ENCODE results near the gene TPTE.
"Not testable (repeated sequence)": the region's sequence is repeated elsewhere in the genome, so short reads cannot be mapped to it uniquely, and the experiment has no call there.

The TPTE gene

DNA sequence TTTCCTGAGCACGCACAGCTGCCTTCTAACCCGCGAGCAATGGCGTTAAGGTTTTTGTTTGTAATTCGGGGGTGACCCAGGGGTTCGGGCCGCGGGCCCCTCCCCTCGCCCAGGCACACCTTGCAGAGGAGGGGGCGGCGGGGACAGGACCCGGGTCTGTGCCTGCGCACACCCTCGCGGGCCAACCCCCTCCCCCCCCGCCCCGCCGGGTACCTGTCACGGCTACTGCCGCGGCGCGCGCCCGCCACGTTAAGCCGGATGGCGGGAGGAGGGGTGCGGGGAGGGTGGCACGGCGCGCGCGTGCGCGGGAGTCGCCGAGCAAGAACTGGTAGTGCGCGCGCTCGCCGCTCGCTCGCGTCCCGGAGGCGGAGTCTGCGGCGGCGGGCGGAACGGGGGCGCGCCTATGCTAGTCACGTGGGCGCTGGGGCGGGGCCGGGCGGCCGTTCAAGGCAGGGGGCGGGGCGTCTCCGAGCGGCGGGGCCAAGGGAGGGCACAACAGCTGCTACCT is at the start of gene TPTE:
Gene TPTE (plus strand): TSS at position 493 of the 508 bp plus-strand sequence. CDS start 17,141 bp downstream, outside the sequence.
- H3K4me3 ChIP-seq (ENCODE audit: low read depth, low read length): no peak within 1 kb of the TSS
- no peaks in the 10 kb centered on the region for H3K27me3 ChIP-seq (ENCODE audit: insufficient read depth, low read length)
- H2AFZ ChIP-seq (ENCODE audit: low read length, unreplicated experiment): no peak within 1 kb of the TSS
- H3K36me3 ChIP-seq (ENCODE audit: insufficient read depth, low read length): no peaks in the 10 kb centered on the region
- no peak within 1 kb of the TSS for H3K27ac ChIP-seq (ENCODE audit: low read depth, low read length)
- H3K4me1 ChIP-seq (ENCODE audit: control insufficient read depth, insufficient read depth, low read length, unreplicated experiment): no peaks in the 10 kb centered on the region
- no peaks in the 10 kb centered on the region for H3K79me2 ChIP-seq (ENCODE audit: control insufficient read depth, insufficient read depth, low read length, unreplicated experiment)

DNA sequence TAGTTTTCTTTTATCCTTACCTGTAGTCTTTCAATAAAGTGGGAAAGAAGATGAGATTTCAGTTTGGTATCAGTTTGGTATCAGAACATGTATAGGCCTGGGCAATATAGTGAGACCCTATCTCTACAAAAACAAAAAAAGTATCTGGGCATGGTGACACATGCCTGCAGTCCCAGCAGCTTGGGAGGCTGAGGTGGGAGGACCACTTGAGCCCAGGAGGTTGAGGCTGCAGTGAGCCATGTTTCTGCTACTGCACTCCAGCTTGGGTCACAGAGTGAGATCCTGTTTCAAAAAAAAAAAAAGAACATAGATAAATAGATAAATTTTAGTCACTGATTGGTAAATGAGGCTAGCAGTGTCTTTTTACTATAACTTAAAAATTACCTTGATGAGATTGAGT is 49.4 kb upstream of the TPTE start:
- H3K36me3 ChIP-seq (ENCODE audit: insufficient read depth, low read length); H3K27me3 ChIP-seq (ENCODE audit: insufficient read depth, low read length); H2AFZ ChIP-seq (ENCODE audit: low read length, unreplicated experiment); H3K4me1 ChIP-seq (ENCODE audit: control insufficient read depth, insufficient read depth, low read length, unreplicated experiment); H3K27ac ChIP-seq (ENCODE audit: low read depth, low read length); H3K79me2 ChIP-seq (ENCODE audit: control insufficient read depth, insufficient read depth, low read length, unreplicated experiment); H3K4me3 ChIP-seq (ENCODE audit: low read depth, low read length): not testable (repeated sequence)

DNA sequence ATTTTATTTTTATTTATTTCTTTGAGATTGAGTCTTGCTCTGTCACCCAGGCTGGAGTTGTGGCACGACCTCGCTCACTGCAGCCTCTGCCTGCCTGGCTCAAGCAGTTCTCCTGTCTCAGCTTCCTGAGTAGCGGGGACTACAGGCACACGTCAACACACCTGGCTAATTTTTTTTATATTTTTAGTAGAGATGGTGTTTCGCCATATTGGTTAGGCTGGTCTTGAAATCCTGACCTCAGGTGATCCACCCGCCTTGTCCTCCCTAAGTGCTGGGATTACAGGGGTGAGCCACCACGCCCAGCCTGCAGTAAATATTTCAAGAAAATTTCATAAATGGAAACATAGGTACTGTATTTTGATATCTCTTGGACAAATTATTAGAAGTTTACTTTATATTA is 43.6 kb upstream of the TPTE start:
- H3K27ac ChIP-seq (ENCODE audit: low read depth, low read length); H3K4me3 ChIP-seq (ENCODE audit: low read depth, low read length): not testable (repeated sequence)

GRCh38 chr21:10479875-10480274 is 41.5 kb upstream of the TPTE start:
- not testable (repeated sequence) for H3K4me3 ChIP-seq (ENCODE audit: low read depth, low read length); H3K27me3 ChIP-seq (ENCODE audit: insufficient read depth, low read length)

More for the DNA sequence above, 43.6 kb upstream of the TPTE start:
- not testable (repeated sequence) for H2AFZ ChIP-seq (ENCODE audit: low read length, unreplicated experiment); H3K4me1 ChIP-seq (ENCODE audit: control insufficient read depth, insufficient read depth, low read length, unreplicated experiment); H3K79me2 ChIP-seq (ENCODE audit: control insufficient read depth, insufficient read depth, low read length, unreplicated experiment); H3K27me3 ChIP-seq (ENCODE audit: insufficient read depth, low read length); H3K36me3 ChIP-seq (ENCODE audit: insufficient read depth, low read length)

GRCh38 chr21:10484864-10485263 is 36.5 kb upstream of the TPTE start:
- H3K4me3 ChIP-seq (ENCODE audit: low read depth, low read length); H3K27me3 ChIP-seq (ENCODE audit: insufficient read depth, low read length); H2AFZ ChIP-seq (ENCODE audit: low read length, unreplicated experiment); H3K4me1 ChIP-seq (ENCODE audit: control insufficient read depth, insufficient read depth, low read length, unreplicated experiment); H3K27ac ChIP-seq (ENCODE audit: low read depth, low read length); H3K36me3 ChIP-seq (ENCODE audit: insufficient read depth, low read length); H3K79me2 ChIP-seq (ENCODE audit: control insufficient read depth, insufficient read depth, low read length, unreplicated experiment): not testable (repeated sequence)

More at GRCh38 chr21:10479875-10480274, 41.5 kb upstream of the TPTE start:
- H3K27ac ChIP-seq (ENCODE audit: low read depth, low read length); H3K36me3 ChIP-seq (ENCODE audit: insufficient read depth, low read length); H2AFZ ChIP-seq (ENCODE audit: low read length, unreplicated experiment); H3K79me2 ChIP-seq (ENCODE audit: control insufficient read depth, insufficient read depth, low read length, unreplicated experiment); H3K4me1 ChIP-seq (ENCODE audit: control insufficient read depth, insufficient read depth, low read length, unreplicated experiment): not testable (repeated sequence)

- not testable (repeated sequence) for H3K27ac ChIP-seq (ENCODE audit: low read depth, low read length); H3K27me3 ChIP-seq (ENCODE audit: insufficient read depth, low read length); H3K36me3 ChIP-seq (ENCODE audit: insufficient read depth, low read length); H3K4me1 ChIP-seq (ENCODE audit: control insufficient read depth, insufficient read depth, low read length, unreplicated experiment); H3K79me2 ChIP-seq (ENCODE audit: control insufficient read depth, insufficient read depth, low read length, unreplicated experiment); H2AFZ ChIP-seq (ENCODE audit: low read length, unreplicated experiment); H3K4me3 ChIP-seq (ENCODE audit: low read depth, low read length)
Measured at GRCh38 chr21:10490453-10490852, 30.9 kb upstream of the TPTE start.

GRCh38 chr21:10511116-10511515 is 10.3 kb upstream of the TPTE start:
- H3K27ac ChIP-seq (ENCODE audit: low read depth, low read length): no peak overlapping the region
- no peaks in the 10 kb centered on the region for H3K79me2 ChIP-seq (ENCODE audit: control insufficient read depth, insufficient read depth, low read length, unreplicated experiment)
- H3K4me1 ChIP-seq (ENCODE audit: control insufficient read depth, insufficient read depth, low read length, unreplicated experiment): no peaks in the 10 kb centered on the region
- no peaks in the 10 kb centered on the region for H3K27me3 ChIP-seq (ENCODE audit: insufficient read depth, low read length)
- H3K4me3 ChIP-seq (ENCODE audit: low read depth, low read length): no peak overlapping the region
- H2AFZ ChIP-seq (ENCODE audit: low read length, unreplicated experiment): no peak overlapping the region
- no peaks in the 10 kb centered on the region for H3K36me3 ChIP-seq (ENCODE audit: insufficient read depth, low read length)

GRCh38 chr21:10516889-10517288 is 4.5 kb upstream of the TPTE start:
- not testable (repeated sequence) for H2AFZ ChIP-seq (ENCODE audit: low read length, unreplicated experiment); H3K4me3 ChIP-seq (ENCODE audit: low read depth, low read length); H3K27me3 ChIP-seq (ENCODE audit: insufficient read depth, low read length)

DNA sequence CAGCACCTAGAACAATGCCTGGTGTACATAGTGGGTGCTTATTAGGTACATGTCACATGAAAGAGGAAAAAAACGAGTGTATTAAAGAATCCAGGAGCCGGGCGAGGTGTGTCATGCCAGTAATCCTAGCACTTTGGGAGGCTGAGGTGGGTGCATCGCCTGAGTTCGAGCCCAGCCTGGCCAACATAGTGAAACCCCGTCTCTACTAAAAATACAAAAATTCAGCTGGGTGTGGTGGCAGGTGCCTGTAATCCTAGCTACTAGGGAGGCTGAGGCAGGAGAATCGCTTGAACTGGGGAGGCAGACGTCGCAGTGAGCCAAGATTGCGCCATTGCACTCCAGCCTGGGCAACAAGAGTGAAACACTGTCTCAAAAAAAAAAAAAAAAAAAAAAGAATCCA is 3.5 kb upstream of the TPTE start:
- not testable (repeated sequence) for H3K79me2 ChIP-seq (ENCODE audit: control insufficient read depth, insufficient read depth, low read length, unreplicated experiment); H3K27ac ChIP-seq (ENCODE audit: low read depth, low read length); H3K36me3 ChIP-seq (ENCODE audit: insufficient read depth, low read length); H3K27me3 ChIP-seq (ENCODE audit: insufficient read depth, low read length); H3K4me3 ChIP-seq (ENCODE audit: low read depth, low read length); H2AFZ ChIP-seq (ENCODE audit: low read length, unreplicated experiment); H3K4me1 ChIP-seq (ENCODE audit: control insufficient read depth, insufficient read depth, low read length, unreplicated experiment)

More at GRCh38 chr21:10516889-10517288, 4.5 kb upstream of the TPTE start:
- H3K79me2 ChIP-seq (ENCODE audit: control insufficient read depth, insufficient read depth, low read length, unreplicated experiment); H3K4me1 ChIP-seq (ENCODE audit: control insufficient read depth, insufficient read depth, low read length, unreplicated experiment); H3K27ac ChIP-seq (ENCODE audit: low read depth, low read length); H3K36me3 ChIP-seq (ENCODE audit: insufficient read depth, low read length): not testable (repeated sequence)

DNA sequence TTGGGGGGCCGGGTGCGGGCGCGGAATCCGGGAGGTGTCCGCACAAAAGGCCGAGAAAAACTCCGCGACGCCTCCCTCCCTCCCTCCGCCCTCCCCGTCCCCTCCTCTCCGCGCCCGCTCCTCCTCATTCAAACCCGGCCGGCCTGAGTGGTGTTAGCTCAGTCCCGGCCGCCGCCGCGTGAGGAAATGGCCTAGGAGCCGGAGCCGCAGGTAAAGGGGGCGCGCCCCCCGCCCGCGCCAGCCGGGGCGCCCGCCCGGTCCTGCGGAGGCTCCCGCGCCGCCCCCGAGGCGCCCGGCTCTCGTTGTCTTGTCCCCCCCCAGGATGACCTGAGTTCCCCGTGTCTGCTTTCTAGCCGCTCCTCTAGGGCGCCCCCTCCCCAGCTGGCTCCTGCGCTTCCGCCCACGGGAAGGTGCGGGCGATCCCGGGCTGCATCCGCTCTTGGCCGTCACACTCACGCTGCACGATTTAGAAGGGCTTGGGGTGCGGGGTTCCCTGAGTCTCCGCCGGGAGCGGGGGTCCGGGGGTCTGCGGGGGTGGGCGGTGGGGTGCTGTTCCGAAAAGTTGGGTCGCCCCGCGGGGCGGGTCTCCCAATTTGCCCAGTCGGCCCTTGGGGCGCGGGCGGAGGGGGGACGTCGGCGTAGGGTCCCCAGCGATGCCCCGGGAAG is 585 bp downstream of the TPTE start:
- H3K79me2 ChIP-seq (ENCODE audit: control insufficient read depth, insufficient read depth, low read length, unreplicated experiment); H3K4me3 ChIP-seq (ENCODE audit: low read depth, low read length); H3K4me1 ChIP-seq (ENCODE audit: control insufficient read depth, insufficient read depth, low read length, unreplicated experiment); H2AFZ ChIP-seq (ENCODE audit: low read length, unreplicated experiment); H3K36me3 ChIP-seq (ENCODE audit: insufficient read depth, low read length); H3K27ac ChIP-seq (ENCODE audit: low read depth, low read length); H3K27me3 ChIP-seq (ENCODE audit: insufficient read depth, low read length): not testable (repeated sequence)

- H3K79me2 ChIP-seq (ENCODE audit: control insufficient read depth, insufficient read depth, low read length, unreplicated experiment): no peaks in the 10 kb centered on the region
- no peak overlapping the region for H3K4me3 ChIP-seq (ENCODE audit: low read depth, low read length)
- no peaks in the 10 kb centered on the region for H3K36me3 ChIP-seq (ENCODE audit: insufficient read depth, low read length)
- H3K27me3 ChIP-seq (ENCODE audit: insufficient read depth, low read length): no peaks in the 10 kb centered on the region
- H3K27ac ChIP-seq (ENCODE audit: low read depth, low read length): no peak overlapping the region
- H2AFZ ChIP-seq (ENCODE audit: low read length, unreplicated experiment): no peak overlapping the region
- no peaks in the 10 kb centered on the region for H3K4me1 ChIP-seq (ENCODE audit: control insufficient read depth, insufficient read depth, low read length, unreplicated experiment)
Measured at GRCh38 chr21:10539956-10540355, 18.6 kb downstream of the TPTE start.
